Measurements from ENCODE around the gene GPR52. TPM values are rescaled to one million over a fixed set of nuclear protein-coding genes. Genes with fewer than 3 reads are reported as not detected.

Gene GPR52, protein sequence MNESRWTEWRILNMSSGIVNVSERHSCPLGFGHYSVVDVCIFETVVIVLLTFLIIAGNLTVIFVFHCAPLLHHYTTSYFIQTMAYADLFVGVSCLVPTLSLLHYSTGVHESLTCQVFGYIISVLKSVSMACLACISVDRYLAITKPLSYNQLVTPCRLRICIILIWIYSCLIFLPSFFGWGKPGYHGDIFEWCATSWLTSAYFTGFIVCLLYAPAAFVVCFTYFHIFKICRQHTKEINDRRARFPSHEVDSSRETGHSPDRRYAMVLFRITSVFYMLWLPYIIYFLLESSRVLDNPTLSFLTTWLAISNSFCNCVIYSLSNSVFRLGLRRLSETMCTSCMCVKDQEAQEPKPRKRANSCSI
- 0.43 and 0.63 TPM in 2 replicates for total RNA-seq

GRCh38 chr1:174447866-174448530 lies at the start of gene GPR52:
Gene GPR52 (plus strand): TSS chr1:174447964. CDS start chr1:174448112, 148 bp downstream.

Measured in bronchial smooth muscle cell (primary cell).